ENCODE measurements around the gene LMAN2.
"Not testable (repeated sequence)": the region's sequence is repeated elsewhere in the genome, so short reads cannot be mapped to it uniquely, and the experiment has no call there.

LMAN2 gene

GRCh38 chr5:177378884-177379883 lies 27.7 kb upstream of the LMAN2 start:
- DNase-seq (ENCODE audit: low read depth), result no peak

DNA sequence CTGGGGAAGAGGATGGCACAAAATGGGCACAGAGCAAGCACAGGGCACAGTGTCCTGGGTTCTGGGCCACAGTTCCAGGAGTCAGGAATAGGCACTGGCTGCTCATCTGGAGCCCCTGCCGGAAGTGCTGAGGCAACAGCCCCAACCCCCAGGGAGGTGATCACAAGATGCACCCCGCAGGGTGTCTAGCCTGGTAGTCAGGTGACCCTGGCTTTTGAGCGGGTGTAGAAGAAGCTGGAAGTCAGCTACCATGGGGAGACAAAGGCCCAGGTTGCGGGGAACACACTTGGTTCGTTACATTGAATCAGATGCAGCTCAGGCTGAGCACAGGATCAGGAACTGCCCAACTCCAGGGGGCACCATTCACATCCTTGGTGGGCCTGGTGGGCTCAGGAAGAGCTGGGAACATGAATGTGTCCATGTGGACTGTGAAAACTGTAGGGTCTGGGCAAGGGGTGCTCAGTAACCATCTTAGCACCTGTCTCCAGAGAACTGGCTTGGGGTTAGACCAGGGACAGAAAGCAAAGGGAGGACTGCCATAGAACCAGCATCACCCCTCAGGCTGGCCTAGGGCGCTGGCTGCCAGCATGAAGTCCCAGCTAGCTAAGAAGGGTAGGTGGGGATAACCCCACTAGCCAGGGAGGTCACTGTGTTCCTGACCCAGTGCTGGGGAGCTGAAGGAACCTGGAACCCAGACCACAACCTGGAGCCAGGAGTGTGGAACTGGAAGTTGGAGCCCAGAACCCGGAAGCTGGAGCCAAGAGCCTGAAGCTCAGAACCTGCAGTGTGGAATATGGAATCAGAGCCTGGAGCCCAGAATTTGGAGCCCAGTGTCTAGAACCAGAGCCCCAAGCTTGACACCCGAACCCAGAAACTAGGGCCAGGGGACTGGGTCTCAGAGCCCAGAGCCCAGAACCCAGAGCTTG lies 26.6 kb upstream of the LMAN2 start:
- DNase-seq (ENCODE audit: low read depth), result no peak

DNA sequence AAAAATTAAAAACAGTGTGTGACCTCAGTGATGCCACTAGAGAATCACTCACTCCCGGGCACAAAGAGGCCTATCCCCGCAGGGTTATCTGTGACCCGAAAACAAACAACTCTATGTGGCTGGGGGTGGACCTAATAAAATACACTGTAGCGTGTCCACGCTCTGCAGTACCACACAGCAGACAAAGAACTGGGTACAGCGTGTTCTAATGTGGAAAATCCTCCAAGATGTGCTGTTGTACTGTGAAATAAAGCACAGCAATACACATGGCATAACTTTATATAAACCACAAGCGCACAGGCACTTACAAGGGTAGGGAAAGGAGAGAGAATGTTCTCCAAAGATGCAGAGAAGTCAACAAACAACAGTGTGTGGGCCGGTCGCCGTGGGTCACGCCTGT lies 24.6 kb upstream of the LMAN2 start:
- DNase-seq (ENCODE audit: low read depth), result no peak

DNA sequence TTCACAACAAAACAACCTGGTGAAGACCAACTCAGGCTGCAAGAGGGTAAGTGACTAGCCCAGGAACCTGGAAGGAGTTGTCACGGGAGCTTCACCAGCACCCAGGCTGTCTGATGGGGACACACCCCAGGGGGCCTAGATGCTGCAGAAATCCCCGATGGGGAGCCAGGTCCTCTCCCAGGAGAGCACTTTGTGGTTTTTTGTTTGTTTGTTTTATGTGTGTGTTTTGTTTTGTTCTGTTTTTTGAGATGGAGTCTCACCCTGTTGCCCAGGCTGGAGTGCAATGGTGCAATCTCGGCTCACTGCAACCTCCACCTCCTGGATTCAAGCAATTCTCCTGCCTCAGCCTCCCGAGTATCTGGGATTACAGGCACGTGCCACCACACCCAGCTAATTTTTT lies 24.0 kb upstream of the LMAN2 start:
- not testable (repeated sequence) for DNase-seq (ENCODE audit: low read depth)

DNA sequence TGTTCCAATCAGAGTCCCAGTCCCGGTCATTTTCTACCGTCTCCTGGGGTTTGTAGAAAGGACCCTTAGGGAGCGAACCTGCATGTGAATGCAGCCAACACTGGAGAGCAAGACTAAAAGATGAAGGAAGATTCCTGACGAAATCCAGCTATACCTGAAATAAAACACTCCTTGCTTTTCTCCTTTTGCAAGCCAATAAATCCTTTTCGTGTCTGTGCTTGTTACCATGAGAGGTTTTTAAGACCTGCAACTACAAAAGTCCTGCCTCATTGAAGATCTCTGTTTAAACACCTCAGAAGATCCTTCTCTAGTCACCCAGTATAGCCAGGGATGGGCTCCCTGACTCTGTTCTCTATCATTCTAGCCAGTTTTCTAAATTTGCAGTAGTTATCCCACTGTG lies 22.7 kb upstream of the LMAN2 start:
- no peak for DNase-seq (ENCODE audit: low read depth)

GRCh38 chr5:177373806-177374205 lies 22.3 kb upstream of the LMAN2 start:
- no peak for DNase-seq (ENCODE audit: low read depth)

- no peak for DNase-seq (ENCODE audit: low read depth)
These were observed 21.4 kb upstream of the LMAN2 start for GRCh38 chr5:177372910-177373309.

DNA sequence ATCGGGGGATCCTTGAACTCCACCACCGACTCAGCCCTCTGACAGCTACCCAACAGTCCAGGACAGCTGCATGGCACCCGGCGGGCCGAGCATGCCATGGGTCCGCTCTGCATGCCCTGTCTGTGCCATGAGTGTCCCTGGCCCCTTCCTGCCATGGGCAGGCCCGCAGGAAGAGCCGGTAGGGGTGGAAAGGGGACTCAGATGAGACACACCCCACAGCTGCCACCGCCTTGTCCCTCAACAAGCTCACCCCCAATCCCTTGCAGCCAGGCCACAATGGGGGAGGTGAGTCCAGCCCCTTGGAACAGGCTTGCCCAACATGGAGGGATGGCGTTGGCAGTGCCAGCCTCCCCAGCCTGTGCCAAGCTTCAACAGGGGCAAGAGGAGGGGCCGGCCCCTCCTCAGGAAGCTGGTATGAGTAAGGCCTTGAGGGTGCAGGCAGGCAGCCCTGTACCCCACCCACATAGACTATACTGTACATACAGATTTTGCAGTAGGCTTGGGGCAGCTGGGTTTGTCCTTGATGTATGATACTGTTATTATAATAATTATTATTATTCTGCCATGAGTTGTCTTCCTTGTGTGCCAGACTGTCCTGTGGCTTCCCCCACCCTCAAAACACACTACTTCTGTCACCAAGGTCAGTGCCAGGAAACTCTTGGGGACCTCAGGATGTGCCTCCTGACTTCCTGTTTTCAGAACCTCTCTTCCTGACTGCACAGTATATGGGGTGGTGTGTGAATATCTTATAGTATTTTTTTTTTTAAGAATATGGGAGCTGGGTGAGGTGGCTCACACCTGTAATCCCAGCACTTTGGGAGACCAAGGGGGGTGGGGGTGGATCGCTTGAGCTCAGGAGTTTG lies 20.8 kb upstream of the LMAN2 start:
- DNase-seq (ENCODE audit: low read depth), result no peak

- DNase-seq (ENCODE audit: low read depth), result no peak
These were observed 19.9 kb upstream of the LMAN2 start for GRCh38 chr5:177371120-177372033.

DNA sequence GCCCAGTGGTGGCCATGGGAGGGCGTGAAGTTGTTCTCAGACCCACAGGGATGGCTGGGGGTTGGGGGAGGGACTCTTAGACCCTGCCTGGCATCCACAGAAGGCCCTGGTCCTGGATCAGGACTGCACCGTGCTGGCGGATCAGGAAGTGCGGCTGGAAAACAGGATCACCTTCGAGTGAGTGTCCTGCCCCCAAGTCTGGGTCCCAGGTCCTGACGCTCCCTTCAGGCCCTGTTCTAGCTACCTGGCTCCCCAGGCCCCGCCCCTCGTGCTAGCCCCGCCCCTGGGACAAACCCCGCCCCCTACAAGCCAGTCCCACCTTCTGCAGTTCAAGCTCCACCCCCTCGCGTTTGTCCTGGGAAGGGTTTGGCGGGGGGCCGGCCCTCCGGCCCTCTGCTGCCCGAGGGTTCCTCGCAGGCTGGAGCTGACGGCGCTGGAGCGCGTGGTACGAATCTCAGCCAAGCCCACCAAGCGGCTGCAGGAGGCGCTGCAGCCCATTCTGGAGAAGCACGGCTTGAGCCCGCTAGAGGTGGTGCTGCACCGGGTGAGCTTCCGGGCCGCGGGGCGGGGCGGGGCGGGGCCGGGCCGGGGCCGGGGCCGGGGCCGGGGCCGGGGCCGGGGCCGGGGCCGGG lies 19.1 kb upstream of the LMAN2 start:
- DNase-seq (ENCODE audit: low read depth), result no peak

- DNase-seq (ENCODE audit: low read depth), result no peak
These were observed 18.4 kb upstream of the LMAN2 start for GRCh38 chr5:177369645-177370440.

GRCh38 chr5:177368869-177369644 lies 17.6 kb upstream of the LMAN2 start:
- DNase-seq (ENCODE audit: low read depth), result no peak

DNA sequence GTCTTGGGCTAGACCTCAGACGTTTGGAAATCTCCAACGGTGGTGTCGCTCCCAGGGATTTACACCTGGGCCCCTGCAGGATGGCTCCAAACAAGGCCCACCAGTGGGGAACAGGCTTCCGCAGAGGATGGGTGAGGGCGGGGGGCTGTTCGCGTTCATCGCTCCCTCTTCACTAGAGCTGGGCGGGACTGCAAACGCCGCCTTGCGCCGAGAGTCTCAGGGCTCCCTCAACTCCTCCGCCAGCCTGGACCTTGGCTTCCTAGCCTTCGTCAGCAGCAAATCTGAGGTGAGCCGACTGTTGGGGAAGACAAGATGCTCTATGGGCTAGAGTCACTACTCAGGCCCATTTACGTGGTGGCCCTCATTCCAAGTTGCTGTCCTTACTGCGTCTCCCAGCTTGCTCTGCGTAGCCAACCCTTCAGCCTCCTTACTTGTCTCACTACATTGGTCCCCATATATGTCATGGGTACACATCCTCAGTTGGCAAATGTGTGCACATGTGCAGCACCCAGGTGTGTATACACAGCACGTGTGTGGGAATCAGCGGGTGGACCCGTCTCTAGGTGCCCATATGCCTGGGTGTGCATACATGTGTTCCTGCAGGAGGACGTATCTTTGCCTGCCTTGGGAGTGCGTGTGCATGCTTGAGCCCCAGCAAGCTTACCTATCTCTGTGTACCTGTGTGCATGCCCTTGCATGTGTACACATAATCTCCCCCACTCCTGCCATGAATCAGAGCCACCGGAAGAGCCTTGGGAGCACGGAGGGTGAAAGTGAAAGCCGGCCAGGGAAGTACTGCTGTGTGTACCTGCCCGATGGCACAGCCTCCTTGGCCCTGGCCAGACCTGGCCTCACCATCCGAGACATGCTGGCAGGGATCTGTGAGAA lies 16.8 kb upstream of the LMAN2 start:
- no peak for DNase-seq (ENCODE audit: low read depth)

- no peak for DNase-seq (ENCODE audit: low read depth)
These were observed 15.9 kb upstream of the LMAN2 start for GRCh38 chr5:177367323-177367848.

- DNase-seq (ENCODE audit: low read depth), result no peak
These were observed 15.3 kb upstream of the LMAN2 start for GRCh38 chr5:177366528-177367322.

GRCh38 chr5:177365845-177366527 lies 14.5 kb upstream of the LMAN2 start:
- DNase-seq (ENCODE audit: low read depth), result no peak

Measured in HS-27A (cell line).